ENCODE results near the gene EPS15.
A peak's percentile ranks its signal among the peaks of the same experiment; 100 is the strongest.
"Not testable (repeated sequence)": the region's sequence is repeated elsewhere in the genome, so short reads cannot be mapped to it uniquely, and the experiment has no call there.

EPS15 gene

GRCh38 chr1:51519048-51519864, at the start of gene EPS15:
Gene EPS15, minus strand, starts transcription at chr1:51519266. Its CDS starts 35 bp downstream, at chr1:51519231.
- DNase-seq (ENCODE audit: low read depth in 2 of 2), result peak; percentile 84 to 89

GRCh38 chr1:51568231-51568935, 49.3 kb upstream of the EPS15 start:
- no peak for DNase-seq (ENCODE audit: low read depth in 2 of 2)

DNA sequence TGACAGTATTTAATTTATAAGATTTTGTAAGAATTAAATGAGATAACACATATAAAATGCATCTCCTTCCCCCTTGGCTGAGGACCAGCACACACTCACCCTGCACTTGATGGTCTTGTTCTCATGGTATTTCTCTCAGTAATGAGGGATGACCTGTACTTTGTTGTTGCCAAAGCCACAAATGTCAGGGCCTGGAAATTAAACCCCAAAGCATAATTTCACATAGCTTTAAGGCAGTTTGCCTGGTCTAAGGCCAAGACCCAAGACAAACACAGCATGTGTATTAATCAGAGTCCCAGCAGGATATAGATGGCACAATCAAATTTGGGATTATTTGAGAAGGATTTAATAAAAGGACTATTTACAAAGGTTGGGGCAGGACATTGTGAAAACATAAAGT, 48.6 kb upstream of the EPS15 start:
- DNase-seq (ENCODE audit: low read depth in 2 of 2), result no peak

DNA sequence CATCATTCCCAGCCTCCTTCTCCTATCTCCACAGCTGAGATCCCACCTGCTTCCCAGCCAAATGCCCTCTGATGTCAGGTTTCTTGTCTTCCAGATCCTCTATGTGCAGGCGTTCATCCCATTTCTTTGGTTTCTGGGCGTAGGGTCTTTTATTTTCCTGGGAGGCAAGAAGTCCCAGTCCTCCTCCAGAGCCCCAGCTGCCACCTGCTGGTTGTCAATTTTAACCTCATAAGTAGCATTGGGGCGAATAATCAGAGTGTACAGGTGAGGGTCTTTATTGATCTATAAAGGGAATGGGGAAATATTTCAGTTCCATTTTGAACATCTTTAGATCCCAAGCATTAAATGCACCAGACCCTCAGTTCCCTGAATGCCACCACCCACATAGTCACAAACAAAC, 47.2 kb upstream of the EPS15 start:
- DNase-seq (ENCODE audit: low read depth in 2 of 2), result no peak

- no peak for DNase-seq (ENCODE audit: low read depth in 2 of 2)
These were observed 45.9 kb upstream of the EPS15 start for GRCh38 chr1:51565009-51565408.

DNA sequence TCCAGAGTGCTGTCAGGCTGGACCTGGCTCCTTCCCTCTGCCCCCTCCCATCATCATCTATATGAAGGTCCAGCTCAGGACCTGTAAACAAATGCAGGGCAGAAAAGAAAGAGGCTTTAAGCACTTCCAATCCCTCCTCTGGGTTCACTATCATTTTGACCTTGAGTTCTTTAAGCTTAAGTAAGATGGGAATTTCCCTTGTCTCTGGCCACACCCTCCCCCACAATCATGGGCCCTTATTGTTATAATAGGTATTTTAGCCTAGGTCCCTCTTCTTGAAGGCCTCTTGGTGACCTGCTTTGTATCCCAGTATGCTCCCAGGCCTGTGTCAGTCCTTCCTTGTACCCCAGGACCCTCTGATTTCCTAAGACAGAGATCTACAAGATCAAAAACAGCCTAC, 45.1 kb upstream of the EPS15 start:
- DNase-seq (ENCODE audit: low read depth in 2 of 2), result no peak

DNA sequence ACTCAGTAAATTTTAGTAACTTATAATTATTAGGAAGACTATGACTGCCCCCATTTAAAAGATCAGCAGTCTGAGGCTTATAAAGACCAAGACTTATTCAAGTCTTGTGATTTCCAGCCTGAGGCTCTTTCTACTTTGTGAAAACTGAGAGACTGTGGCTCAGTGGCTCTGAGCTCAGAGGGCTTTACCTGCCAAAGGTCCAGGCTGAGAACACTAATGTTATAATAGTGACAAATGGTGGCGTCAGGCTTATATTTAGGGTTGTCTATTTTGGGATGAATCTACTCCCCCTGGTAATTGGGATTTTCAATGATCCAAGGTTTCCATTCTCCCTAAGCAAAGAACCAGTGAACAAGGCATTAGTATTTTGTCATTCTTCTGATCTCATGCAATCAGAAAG, 42.6 kb upstream of the EPS15 start:
- no peak for DNase-seq (ENCODE audit: low read depth in 2 of 2)

DNA sequence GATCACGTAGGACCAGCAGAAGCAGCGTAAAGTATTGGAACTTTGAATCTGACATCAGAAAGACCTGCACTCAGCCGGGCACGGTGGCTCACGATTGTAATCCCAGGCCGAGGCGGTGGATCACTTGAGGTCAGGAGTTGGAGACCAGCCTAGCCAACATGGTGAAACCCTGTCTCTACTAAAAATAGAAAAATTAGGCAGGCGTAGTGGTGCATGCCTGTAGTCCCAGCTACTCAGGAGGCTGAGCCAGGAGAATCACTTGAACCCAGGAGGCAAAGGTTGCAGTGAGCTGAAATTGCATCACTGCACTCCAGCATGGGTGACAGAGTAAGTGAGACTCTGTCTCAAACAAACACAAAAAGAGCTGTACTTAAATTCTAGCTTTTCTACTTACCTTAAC, 41.8 kb upstream of the EPS15 start:
- not testable (repeated sequence) for DNase-seq (ENCODE audit: low read depth in 2 of 2)

DNA sequence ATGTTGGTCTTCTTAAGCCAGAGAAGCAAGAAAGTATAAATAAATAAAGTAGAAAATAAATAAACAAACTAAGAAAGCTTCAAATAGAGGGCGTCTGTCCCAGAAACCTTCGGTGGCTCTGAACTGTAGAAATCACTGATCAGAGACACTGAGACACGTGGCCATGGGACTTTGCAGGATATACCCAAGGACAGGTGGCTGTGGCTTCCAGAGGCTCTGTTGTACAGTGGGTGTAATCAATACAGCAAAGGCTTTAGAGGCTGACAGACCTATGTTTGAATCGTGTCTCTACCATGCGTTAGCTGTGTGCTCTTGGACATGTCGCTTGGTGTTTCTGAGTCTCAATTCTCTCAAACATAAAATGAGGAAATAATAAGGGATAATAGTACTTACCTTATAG, 41.0 kb upstream of the EPS15 start:
- no peak for DNase-seq (ENCODE audit: low read depth in 2 of 2)

DNA sequence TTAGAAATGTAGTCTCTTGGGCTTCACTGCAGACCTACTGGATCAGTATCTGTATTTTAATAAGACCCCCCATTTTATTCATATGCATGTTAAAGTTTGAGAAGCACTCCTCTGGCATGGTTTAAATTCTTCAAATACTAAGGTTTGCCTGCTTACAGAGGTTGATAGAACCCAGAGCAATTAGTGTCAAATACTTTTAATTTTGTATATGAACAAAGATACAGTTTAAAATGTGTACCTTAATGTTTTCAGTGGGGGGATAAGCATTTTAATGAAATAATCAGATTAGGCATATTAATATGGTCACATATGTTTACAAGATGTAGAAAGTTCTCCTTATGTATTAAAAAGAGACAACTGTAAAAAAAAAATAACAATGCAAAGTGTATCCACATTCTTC, 40.4 kb upstream of the EPS15 start:
- no peak for DNase-seq (ENCODE audit: low read depth in 2 of 2)

DNA sequence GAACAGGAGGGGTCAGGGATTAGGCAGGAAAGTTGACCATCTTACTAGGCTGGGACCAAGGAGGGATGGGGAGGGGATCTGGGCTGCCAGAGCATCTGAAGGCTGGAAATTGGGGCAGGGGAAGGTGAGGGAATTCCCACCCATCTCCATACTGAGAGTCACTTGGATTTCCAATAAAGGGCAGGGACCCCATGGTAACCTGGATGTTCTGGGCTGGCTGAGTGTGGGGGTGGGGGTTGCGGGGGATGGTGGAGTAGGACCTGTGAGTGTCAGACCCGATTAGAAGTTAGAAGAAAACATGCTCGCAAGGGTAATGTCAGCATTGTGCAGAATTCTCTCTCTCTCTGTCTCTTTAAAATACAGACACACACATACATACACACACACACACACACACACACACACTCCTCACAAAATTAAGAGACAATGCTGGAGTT, 40.0 kb upstream of the EPS15 start:
- DNase-seq (ENCODE audit: low read depth in 2 of 2), result no peak

DNA sequence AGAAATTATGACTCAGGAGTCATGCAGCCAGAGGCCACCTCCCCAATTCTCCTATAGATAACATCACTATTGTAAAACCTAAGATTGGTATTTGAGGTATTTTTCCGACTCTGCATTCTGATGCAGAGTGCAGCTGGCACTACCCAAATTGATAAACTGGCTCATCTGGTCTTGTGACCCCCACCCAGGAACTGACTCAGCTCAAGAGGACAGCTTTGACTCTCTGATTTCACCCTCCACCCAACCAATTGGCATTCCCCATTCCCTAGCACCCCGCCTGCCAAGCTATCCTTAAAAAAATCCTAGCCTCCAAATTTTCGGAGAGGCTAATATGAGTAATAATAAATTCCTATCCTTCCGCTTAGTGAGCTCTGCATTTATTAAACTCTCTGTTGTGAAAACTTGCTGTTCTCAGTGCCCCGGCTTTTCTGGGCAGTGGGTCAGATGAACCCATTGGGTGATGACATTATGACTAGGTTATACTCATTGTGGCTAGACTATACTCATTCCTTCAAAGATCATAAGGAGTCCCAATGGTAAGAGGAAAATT, 39.4 kb upstream of the EPS15 start:
- DNase-seq (ENCODE audit: low read depth in 2 of 2), result no peak

GRCh38 chr1:51557168-51557567, 38.1 kb upstream of the EPS15 start:
- DNase-seq (ENCODE audit: low read depth in 2 of 2), result no peak

DNA sequence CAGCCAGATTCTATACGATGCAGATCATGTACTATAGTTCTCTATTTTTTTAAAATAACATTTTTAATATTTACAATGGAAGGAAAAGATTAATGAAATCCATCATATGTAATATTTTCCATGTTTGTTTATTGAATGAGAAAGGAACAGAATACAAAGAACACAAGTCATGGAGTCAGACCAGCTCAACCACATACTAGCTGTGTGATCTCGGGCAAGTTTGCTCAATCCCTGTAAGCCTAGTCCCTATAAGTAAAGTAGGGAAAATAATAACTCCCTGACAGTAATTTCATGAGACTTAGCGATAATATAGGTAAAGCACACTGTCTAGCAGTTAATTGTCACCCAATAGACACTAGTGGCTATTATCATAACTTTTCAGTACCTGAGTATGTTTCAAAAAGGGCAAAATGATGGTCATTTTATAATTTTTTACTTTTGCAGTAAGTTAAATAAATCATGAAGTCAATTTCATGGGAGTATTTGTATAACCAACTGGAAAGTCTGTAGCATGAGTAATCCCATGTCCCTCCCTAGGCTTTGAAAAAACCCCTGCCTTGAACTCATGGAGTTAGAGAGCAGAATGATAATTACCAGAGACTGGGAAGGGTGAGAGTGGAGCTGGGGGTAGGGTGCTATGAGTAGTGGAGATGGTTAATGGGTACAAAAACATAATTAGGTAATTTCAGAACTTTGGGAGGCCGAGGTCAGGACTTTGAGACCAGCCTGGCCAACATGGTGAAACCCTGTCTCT, 37.0 kb upstream of the EPS15 start:
- no peak for DNase-seq (ENCODE audit: low read depth in 2 of 2)

DNA sequence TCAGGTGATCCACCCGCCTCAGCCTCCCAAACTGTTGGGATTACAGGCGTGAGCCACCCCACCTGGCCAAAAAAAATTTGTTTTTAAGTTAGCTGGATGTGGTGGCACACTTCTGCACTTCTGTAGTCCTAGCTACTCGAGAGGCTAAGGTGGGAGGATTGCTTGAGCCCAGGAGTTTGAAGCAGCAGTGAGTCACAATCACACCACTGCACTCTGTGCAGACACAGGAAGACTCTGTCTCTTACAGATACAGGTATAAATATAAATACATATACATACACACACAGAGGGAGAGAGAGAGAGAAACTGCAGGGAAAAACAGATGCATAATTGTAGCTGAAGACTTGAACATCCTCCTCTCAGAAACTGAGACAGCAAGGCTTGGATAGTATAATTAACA, 34.8 kb upstream of the EPS15 start:
- DNase-seq (ENCODE audit: low read depth in 2 of 2), result no peak

DNA sequence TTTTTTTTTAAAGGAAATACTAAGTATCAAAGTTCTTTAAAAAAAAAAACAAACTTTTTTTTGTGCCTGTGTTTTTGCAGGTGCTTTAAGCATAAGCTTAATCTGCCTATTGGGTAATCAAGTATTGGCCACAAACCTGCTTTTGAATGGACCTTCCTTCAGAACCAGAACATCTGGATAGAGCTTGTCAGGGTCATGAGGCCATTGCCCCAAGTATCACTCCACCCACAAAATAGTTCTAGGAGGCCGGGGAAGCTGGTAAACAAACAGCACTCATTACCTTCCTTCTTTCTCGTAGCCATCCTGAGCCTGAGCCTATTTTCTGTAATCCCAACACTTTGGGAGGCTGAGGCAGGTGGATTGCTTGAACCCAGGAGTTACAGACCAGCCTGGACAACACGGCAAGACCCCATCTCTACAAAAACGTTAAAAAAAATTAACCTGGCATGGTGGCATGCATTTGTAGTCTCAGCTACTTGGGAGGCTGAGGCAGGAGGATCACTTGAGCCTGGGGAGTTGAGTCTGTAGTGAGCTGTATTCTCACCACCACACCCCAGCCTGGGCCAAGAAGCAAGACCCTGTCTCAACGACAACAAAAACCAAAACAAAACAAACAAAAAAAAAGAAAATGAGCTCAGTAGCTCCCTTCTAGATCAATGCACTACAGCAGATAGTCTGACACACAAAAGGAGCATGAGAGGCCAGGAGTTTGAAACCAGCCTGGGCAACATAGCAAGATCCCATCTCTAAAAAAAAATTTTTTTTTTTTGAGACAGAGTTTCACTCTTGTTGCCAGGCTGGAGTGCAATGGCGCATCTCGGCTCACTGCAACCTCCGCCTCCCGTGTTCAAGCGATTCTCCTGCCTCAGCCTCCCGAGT, 34.1 kb upstream of the EPS15 start:
- no peak for DNase-seq (ENCODE audit: low read depth in 2 of 2)

DNA sequence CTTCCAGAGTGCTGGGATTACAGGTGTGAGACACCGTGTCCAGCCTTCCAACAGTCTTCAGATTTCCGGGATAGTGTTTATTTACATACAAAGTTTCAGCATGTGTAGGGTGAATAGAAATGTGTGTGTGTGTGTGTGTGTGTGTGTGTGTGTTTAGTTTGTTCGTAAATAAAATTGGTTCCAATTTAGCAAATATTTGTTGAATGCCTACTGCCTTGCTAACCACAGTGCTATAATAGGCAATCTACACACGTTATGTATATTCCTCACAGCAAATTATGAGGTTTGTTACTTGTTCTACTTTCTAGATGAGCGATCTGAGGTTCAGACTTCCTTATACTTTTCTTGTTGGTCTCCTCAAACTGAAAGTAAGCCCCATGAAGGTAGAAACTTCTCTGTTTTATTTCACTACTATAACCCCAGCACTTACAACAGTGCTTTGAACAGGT, 32.8 kb upstream of the EPS15 start:
- DNase-seq (ENCODE audit: low read depth in 2 of 2), result no peak

- no peak for DNase-seq (ENCODE audit: low read depth in 2 of 2)
These were observed 32.0 kb upstream of the EPS15 start for GRCh38 chr1:51551081-51551480.

GRCh38 chr1:51549901-51550300, 30.8 kb upstream of the EPS15 start:
- no peak for DNase-seq (ENCODE audit: low read depth in 2 of 2)

- DNase-seq (ENCODE audit: low read depth in 2 of 2), result no peak
These were observed 30.1 kb upstream of the EPS15 start for GRCh38 chr1:51549016-51549619.

DNA sequence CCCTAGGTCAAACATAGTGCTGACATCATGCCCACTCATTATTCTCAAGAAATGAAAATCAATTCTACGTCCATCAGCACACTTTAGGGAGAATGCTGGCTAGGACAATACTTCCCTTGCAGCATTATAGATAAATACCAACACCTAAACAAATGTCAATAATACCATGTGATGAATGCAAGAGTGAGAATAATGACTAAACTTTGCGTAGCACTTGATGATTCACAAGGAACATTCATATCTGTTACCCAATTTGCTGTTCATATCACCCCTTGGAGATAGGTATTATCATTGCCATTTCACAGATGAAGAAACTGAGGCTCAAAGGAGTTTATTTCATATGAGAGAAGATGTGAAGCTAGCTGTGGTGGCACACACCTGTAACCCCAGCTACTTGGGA, 24.8 kb upstream of the EPS15 start:
- no peak for DNase-seq (ENCODE audit: low read depth in 2 of 2)
